Measurements from ENCODE around the gene CSNK1E.
"Not testable (repeated sequence)": the region's sequence is repeated elsewhere in the genome, so short reads cannot be mapped to it uniquely, and the experiment has no call there.

Gene CSNK1E

GRCh38 chr22:38317122-38317994 is at the start of gene CSNK1E:
TSS of gene CSNK1E (minus strand) at chr22:38317433. CDS start at chr22:38314157, 3,276 bp downstream.
- DNase-seq, result peak; percentile 66

- DNase-seq, result not testable (repeated sequence)
Measured at GRCh38 chr22:38365829-38366228, 48.6 kb upstream of the CSNK1E start.

DNA sequence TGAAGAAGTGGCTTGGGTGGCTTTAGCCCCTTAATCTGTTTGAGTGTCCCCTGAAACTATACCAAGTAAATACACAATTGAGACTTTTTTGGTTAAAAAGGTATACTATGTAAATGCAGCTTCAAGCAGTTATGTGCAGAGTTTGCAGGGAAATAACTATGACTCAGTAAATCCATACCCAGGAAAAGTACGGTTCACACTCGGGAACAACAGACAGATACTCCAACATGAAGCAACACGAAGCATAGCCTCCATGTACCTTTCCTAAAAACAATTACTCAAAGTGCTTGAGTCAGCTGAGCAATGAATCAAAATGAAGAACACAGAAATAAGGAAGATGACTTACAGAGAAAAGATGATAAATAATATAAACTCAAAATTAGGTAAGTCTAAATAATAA is 47.9 kb upstream of the CSNK1E start:
- not testable (repeated sequence) for DNase-seq

DNA sequence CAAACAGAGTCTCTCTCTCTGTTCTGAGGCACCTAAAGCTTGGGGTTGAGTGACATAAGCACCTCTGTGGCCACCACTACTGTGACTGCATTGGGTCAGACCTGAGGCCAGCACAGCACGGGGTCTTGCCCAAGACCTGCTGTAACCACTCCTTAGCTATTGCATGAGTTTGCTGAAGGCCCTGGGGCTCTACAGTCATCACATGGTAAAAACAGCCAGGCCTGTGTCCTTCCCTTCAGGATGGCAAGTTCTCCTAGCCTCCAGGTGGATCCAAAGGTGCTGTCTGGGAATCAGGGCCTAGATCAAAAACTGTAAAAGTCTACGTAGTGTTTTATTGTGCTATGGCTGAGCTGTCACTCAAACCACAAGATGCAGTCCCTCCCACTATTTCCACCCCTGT is 43.3 kb upstream of the CSNK1E start:
- not testable (repeated sequence) for DNase-seq

DNA sequence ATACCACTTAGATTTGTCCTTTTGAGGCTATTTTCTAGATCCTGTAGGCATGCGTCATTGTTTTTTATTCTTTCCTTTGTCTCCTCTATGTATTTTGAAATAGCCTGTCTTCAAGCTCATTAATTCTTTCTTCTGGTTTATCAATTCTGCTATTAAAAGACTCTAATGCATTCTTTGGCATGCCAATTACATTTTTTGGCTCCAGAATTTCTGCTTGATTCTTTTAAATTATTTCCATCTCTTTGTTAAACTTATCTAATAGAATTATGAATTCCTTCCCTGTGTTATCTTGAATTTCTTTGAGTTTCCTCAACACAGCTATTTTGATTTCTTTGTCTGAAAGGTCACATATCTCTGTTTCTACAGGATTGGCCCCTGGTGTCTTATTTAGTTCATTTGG is 42.6 kb upstream of the CSNK1E start:
- not testable (repeated sequence) for DNase-seq

GRCh38 chr22:38357971-38358370 is 40.7 kb upstream of the CSNK1E start:
- not testable (repeated sequence) for DNase-seq

DNA sequence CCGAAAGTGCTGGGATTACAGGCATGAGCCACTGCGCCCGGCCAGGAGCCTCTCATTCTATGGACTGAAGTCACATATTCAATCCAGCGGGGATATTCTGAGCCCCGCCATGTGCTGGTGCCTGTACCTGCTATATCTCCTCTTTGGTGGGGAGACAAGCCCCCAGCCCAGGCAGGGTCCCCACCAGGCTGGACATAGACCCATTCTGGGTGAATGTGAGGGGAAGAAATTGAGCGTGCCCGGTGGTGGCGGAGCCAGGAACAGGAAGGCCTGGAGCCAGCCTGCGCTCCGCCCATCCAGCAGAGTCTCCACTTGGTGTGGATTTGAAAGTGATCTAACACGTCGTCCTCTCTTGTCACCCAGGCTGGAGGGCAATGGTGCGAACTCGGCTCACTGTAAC is 38.0 kb upstream of the CSNK1E start:
- DNase-seq, result no peak

GRCh38 chr22:38353701-38354100 is 36.5 kb upstream of the CSNK1E start:
- no peak for DNase-seq

GRCh38 chr22:38353142-38353629 is 36.0 kb upstream of the CSNK1E start:
- DNase-seq, result peak; percentile 55

DNA sequence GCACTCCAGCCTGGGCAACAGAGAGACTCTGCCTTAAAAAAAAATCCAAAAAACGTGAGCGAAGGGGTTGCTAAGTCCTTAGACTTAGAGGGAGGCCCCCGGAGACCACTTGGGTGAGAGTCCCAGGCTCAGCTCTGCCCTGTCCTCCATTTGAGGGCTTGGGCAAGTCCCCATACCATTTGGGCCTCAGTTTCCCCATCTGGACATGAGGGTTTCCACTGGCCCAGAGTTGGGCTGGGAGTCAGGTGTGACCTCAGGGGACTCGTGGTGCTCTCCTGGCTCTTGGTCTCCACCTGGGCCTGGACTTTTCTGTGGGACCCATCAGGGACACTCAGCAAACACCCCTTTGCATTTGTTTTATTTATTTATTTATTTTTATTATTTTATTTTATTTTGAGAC is 35.2 kb upstream of the CSNK1E start:
- no peak for DNase-seq

DNA sequence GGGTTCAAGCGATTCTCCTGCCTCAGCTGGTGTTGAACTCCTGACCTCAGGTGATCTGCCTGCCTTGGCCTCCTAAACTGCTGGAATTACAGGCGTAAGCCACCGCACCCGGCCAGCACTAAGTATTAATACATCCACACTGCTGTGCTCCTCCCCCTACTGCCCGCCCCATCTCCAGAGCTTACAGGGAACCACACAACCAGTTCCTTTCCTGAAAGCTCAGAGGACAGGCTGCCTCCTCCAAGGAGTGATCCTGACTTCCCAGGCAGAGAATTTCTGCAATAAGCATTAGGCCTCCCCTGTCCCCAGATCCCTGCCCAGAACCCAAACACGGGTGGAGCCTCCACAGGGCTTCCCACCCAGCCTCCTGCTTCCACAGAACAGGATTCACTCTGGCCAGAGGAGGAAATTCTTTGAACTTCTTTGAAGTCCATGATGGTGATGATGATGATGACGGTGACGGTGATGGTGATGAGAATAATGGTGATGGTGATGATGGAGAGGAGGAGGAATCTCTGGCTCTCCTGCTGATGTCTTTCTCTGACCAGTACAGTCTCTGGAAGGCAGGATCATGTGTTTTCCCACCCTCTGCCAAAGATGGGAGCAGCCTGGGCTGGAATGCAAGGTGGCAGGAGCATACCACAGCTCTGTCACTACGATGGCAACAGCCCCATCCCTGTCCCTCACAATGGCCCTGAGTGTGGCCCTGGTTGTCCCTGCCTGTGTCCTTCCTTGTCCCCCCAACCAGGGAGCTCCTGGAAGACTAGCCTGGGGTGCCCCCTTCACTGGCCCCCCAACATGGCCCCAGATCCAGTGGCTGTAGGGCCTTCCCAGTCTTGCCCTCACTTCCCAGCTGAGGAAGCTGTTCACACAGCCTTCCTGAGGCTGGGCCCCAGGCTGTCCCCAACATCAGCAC is 33.5 kb upstream of the CSNK1E start:
- no peak for DNase-seq

- DNase-seq, result no peak
Measured at GRCh38 chr22:38348751-38349496, 31.7 kb upstream of the CSNK1E start.

- DNase-seq, result no peak
Measured at GRCh38 chr22:38347944-38348750, 30.9 kb upstream of the CSNK1E start.

GRCh38 chr22:38347181-38347943 is 30.1 kb upstream of the CSNK1E start:
- no peak for DNase-seq

GRCh38 chr22:38346506-38346905 is 29.3 kb upstream of the CSNK1E start:
- no peak for DNase-seq

GRCh38 chr22:38345782-38346181 is 28.5 kb upstream of the CSNK1E start:
- no peak for DNase-seq

DNA sequence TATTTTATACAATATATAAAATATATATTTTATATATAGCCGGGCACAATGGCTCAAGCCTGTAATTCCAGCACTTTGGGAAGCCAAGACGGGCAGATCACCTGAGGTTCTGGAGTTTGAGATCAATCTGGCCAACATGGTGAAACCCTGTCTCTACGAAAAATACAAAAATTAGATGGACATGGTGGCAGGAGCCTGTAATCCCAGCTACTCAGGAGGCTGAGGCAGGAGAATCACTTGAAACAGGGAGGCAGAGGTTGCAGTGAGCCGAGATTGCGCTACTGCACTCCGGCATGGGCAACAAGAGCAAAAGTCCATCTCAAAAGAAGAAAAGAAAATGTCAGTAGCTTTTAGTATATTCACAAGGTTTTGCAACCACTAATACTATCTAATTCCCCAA is 22.7 kb upstream of the CSNK1E start:
- DNase-seq, result not testable (repeated sequence)

DNA sequence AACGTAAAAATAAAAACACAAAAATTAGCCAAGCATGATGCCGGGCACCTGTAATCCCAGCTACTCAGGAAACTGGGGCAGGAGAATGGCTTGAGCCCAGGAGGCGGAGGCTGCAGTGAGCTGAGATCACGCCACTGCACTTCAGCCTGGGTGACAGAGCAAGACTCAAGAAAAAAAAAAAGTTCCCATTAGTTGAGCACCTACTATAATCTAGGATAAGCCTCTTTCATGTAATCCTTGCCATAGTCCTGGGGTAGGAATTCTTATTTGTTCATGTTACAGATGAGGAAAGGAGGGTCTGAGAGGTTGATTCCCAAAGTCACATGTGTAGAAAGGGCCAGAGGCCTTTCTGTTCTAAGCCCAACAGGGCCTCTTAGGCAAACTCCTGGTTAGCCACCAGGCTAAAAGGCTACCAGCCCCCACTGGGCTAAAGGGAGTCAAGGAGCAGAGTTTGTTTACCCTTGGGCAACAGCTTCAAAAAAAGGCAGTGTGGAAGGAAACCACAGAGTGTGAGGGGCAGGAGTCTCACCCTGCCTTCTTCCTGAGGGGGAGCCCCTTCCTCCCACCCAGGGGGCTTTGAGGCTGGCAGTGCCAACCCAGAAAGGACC is 21.6 kb upstream of the CSNK1E start:
- DNase-seq, result no peak

DNA sequence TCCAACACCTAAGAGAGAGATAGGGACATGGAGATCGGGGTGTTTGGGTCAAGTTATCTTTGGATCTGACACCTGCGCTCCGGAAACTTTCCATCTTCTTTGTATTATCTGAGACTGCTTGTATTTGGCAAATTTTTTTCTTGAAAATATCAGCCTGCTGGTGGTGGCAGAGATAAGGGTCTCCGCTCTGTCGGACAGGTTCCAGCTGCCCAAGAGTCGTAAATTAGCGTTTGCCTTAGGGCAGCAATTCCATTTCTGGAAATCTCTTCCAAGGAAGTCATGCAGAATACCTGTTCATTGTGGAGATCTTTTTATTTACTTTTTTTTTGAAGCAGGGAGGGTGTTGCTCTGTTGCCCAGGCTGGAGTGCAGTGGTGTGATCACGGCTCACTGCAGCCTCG is 19.5 kb upstream of the CSNK1E start:
- DNase-seq, result no peak

DNA sequence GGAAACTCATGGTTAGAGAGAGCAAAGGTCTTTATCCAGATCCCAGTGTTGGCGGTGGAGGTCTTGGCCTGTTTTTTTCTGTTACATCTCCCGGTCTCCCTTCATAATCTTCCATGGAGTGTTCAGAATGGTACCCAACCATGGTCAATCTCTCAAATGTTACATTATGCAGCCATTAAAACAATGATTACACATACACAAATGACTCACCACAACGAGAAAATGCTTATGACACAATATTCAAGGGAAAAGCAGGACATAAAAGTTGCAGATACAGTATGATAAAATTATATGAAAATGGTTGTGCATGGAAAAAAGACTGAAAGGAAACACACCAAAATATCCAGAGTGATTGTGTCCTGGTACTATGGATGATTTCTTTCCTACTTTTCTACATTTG is 17.8 kb upstream of the CSNK1E start:
- no peak for DNase-seq

- no peak for DNase-seq
Measured at GRCh38 chr22:38327805-38328204, 10.6 kb upstream of the CSNK1E start.
